NCI-H2171 treated with DMSO at 0.1 percent for 48 hours (cell line): ENCODE measurements around the gene SNCG.
"Not testable (repeated sequence)": the region's sequence is repeated elsewhere in the genome, so short reads cannot be mapped to it uniquely, and the experiment has no call there.

Experiments
- DNase-seq: peaks from one replicate; lab custom pipeline; 2025; lab: John Stamatoyannopoulos, UW

The SNCG gene

GRCh38 chr10:86978457-86978856, 20.1 kb downstream of the SNCG start:
- DNase-seq: not testable (repeated sequence)

GRCh38 chr10:86979296-86979818, 21.0 kb downstream of the SNCG start:
- DNase-seq: no peak

GRCh38 chr10:86979977-86980448, 21.6 kb downstream of the SNCG start:
- no peak for DNase-seq

- DNase-seq: not testable (repeated sequence)
Measured at GRCh38 chr10:86981020-86981419, 22.6 kb downstream of the SNCG start.

- no peak for DNase-seq
Measured at GRCh38 chr10:86981716-86982115, 23.3 kb downstream of the SNCG start.

- not testable (repeated sequence) for DNase-seq
Measured at GRCh38 chr10:86984498-86984897, 26.1 kb downstream of the SNCG start.

GRCh38 chr10:86988520-86988919, 30.1 kb downstream of the SNCG start:
- DNase-seq: no peak

GRCh38 chr10:86991362-86991761, 33.0 kb downstream of the SNCG start:
- DNase-seq: not testable (repeated sequence)

GRCh38 chr10:86992456-86992855, 34.1 kb downstream of the SNCG start:
- no peak for DNase-seq

- DNase-seq: no peak
Measured at GRCh38 chr10:86992929-86993328, 34.5 kb downstream of the SNCG start.

- not testable (repeated sequence) for DNase-seq
Measured at GRCh38 chr10:86999802-87000403, 41.5 kb downstream of the SNCG start.

- DNase-seq: no peak
Measured at GRCh38 chr10:87000491-87000890, 42.1 kb downstream of the SNCG start.

GRCh38 chr10:87007124-87007523, 48.7 kb downstream of the SNCG start:
- DNase-seq: not testable (repeated sequence)

GRCh38 chr10:87007674-87008073, 49.3 kb downstream of the SNCG start:
- DNase-seq: not testable (repeated sequence)

GRCh38 chr10:87008303-87008702, 49.9 kb downstream of the SNCG start:
- DNase-seq: not testable (repeated sequence)

GRCh38 chr10:87009134-87009696, 50.8 kb downstream of the SNCG start:
- DNase-seq: not testable (repeated sequence)
